HG03066 (cell line): ENCODE results near the gene MAP3K15.

Experiments
- ATAC-seq: cut with Tn5 transposase; IDR thresholded peaks from one replicate; pipeline ENCODE4 v1.9.1; 2021; ENCODE audit warnings: low read depth; ENCODE audit not compliant: unreplicated experiment

The MAP3K15 gene

GRCh38 chrX:19350941-19351384, 164.3 kb downstream of the MAP3K15 start:
- ATAC-seq: peak; percentile 94

- ATAC-seq: no peak
These were observed 166.0 kb downstream of the MAP3K15 start for GRCh38 chrX:19349264-19349663.

GRCh38 chrX:19347916-19348315, 167.4 kb downstream of the MAP3K15 start:
- no peak for ATAC-seq

GRCh38 chrX:19344661-19345060, 170.6 kb downstream of the MAP3K15 start:
- no peak for ATAC-seq

GRCh38 chrX:19343535-19344408, 171.5 kb downstream of the MAP3K15 start, which contains the start of gene PDHA1:
PDHA1 (plus strand) TSS chrX:19343927; CDS start chrX:19344038, 111 bp downstream.
- peak; percentile 97 for ATAC-seq

- no peak for ATAC-seq
These were observed 172.2 kb downstream of the MAP3K15 start for GRCh38 chrX:19343085-19343534.

GRCh38 chrX:19342331-19342906, 172.9 kb downstream of the MAP3K15 start:
- ATAC-seq: no peak

- no peak for ATAC-seq
These were observed 180.2 kb downstream of the MAP3K15 start for GRCh38 chrX:19334945-19335626.

GRCh38 chrX:19332983-19333382, 182.3 kb downstream of the MAP3K15 start:
- ATAC-seq: no peak

GRCh38 chrX:19331831-19332230, 183.5 kb downstream of the MAP3K15 start:
- no peak for ATAC-seq

- ATAC-seq: no peak
These were observed 188.7 kb downstream of the MAP3K15 start for GRCh38 chrX:19326567-19326966.
